HepG2 (cell line): ENCODE results near the gene C11orf71. TPM values are rescaled to one million over a fixed set of nuclear protein-coding genes. Genes with fewer than 3 reads are reported as not detected.
A peak's percentile ranks its signal among the peaks of the same experiment; 100 is the strongest.

Experiments
- DPF2 ChIP-seq: sonication (generic); formaldehyde crosslinking; IDR thresholded peaks from 2 replicates; pipeline ENCODE4 v1.4.0; 2020; ENCODE audit warnings: mild to moderate bottlenecking, low read depth, missing genetic modification reagents, borderline replicate concordance
- HNRNPUL1 ChIP-seq: fragments of 200-400 bp; formaldehyde crosslinking; IDR thresholded peaks from 2 replicates; pipeline ENCODE4 v1.6.1; 2017; ENCODE audit warnings: low read depth, mild to moderate bottlenecking, low read length, moderate library complexity
- ISL2 ChIP-seq: sonication (generic); formaldehyde crosslinking; IDR thresholded peaks from 2 replicates; pipeline ENCODE4 v1.5.0; 2020; ENCODE audit warnings: missing genetic modification reagents
- JUND ChIP-seq: sonication (generic); formaldehyde crosslinking; IDR thresholded peaks from 2 replicates; pipeline ENCODE4 v1.8.0; 2022; ENCODE audit warnings: mild to moderate bottlenecking, missing genetic modification reagents
- KLF16 ChIP-seq, 2 experiments: sonication (generic) in 1 of 2; formaldehyde crosslinking in 1 of 2; IDR thresholded peaks; 2 replicates each; pipeline versions ENCODE4 v1.6.1 to v1.8.0; 2016 to 2023; ENCODE audit warnings: missing genetic modification reagents in 2 of 2, missing compliant biosample characterization in 1 of 2
- MEIS1 ChIP-seq: sonication (generic); formaldehyde crosslinking; IDR thresholded peaks from 2 replicates; pipeline ENCODE4 v1.9.0; 2021; ENCODE audit warnings: mild to moderate bottlenecking, missing genetic modification reagents, moderate library complexity, borderline replicate concordance
- ZBTB7A ChIP-seq: sonication (generic); formaldehyde crosslinking; IDR thresholded peaks from 2 replicates; pipeline ENCODE4 v1.8.0; 2022; ENCODE audit warnings: mild to moderate bottlenecking, missing genetic modification reagents
- ZFP1 ChIP-seq: IDR thresholded peaks from 2 replicates; pipeline ENCODE4 v1.6.1; 2016
- ZFP36L1 ChIP-seq: sonication (generic); formaldehyde crosslinking; IDR thresholded peaks from 2 replicates; pipeline ENCODE4 v1.8.0; 2022; ENCODE audit warnings: mild to moderate bottlenecking, missing genetic modification reagents, moderate library complexity
- ZFY ChIP-seq: sonication (generic); formaldehyde crosslinking; IDR thresholded peaks from 2 replicates; pipeline ENCODE4 v1.4.0; 2020; ENCODE audit warnings: missing genetic modification reagents
- ZNF414 ChIP-seq: sonication (generic); formaldehyde crosslinking; IDR thresholded peaks from 2 replicates; pipeline ENCODE4 v1.5.0; 2020; ENCODE audit warnings: missing genetic modification reagents
- ZNF510 ChIP-seq: sonication (generic); formaldehyde crosslinking; IDR thresholded peaks from 2 replicates; pipeline ENCODE4 v1.4.0; 2020; ENCODE audit warnings: low read depth, mild to moderate bottlenecking, missing genetic modification reagents
- ZNF629 ChIP-seq: sonication (generic); formaldehyde crosslinking; conservative IDR thresholded peaks from 2 replicates; pipeline ENCODE4 v1.5.0; 2020; ENCODE audit warnings: missing genetic modification reagents
- polyA plus RNA-seq, 8 experiments: library from polyadenylated mRNA; depleted of rRNA in 3 of 8; stranded (reverse) in 7 of 8; unstranded in 1 of 8; fragments of >200 nt; fragmentation: Illumina TruSeq in 4 of 8; extraction: Trizol in 4 of 8; gene quantifications; 2 replicates each; pipeline versions ENCODE4 v1.2.1 to v1.2.3, GENCODE V29; 2011 to 2016; ENCODE audit warnings: low read depth in 4 of 8, missing spikeins in 1 of 8, mixed read lengths in 1 of 8; ENCODE audit not compliant: insufficient read depth in 1 of 8
- total RNA-seq, 5 experiments: library from RNA; depleted of rRNA; stranded (reverse); fragments of >200 nt; fragmentation: Illumina TruSeq; extraction: Trizol; gene quantifications; 2 replicates each; pipeline ENCODE4 v1.2.3, GENCODE V29; 2016; ENCODE audit warnings: low read depth in 1 of 5
- TF ChIP-seq, protein P1 (sequence below): sonication (generic); formaldehyde crosslinking; IDR thresholded peaks from 2 replicates; pipeline ENCODE4 v1.8.1; 2022; ENCODE audit warnings: low read depth, mild to moderate bottlenecking, missing genetic modification reagents
- TF ChIP-seq, protein P2 (sequence below): sonication (generic); formaldehyde crosslinking; IDR thresholded peaks from 2 replicates; pipeline ENCODE4 v1.4.0; 2020; ENCODE audit warnings: missing genetic modification reagents
- TF ChIP-seq, protein P3 (sequence below): IDR thresholded peaks from 2 replicates; pipeline ENCODE4 v1.4.0; 2020; ENCODE audit warnings: mild to moderate bottlenecking, missing genetic modification reagents

The C11orf71 gene
- total and polyA plus RNA-seq, 2 of the 13 experiments (the other 11 are each of a cell fraction or from before 2014, with no cell fraction given): 7.1 to 7.8 TPM

- TF ChIP-seq DPF2 (CRISPR knock-in tag): no peak
- TF ChIP-seq ZFY (CRISPR knock-in tag): peak; percentile 98
- TF ChIP-seq MEIS1 (CRISPR knock-in tag): no peak
- TF ChIP-seq ZNF510: no peak; the same call in 1 of the 2 replicates
- TF ChIP-seq, protein P1, sequence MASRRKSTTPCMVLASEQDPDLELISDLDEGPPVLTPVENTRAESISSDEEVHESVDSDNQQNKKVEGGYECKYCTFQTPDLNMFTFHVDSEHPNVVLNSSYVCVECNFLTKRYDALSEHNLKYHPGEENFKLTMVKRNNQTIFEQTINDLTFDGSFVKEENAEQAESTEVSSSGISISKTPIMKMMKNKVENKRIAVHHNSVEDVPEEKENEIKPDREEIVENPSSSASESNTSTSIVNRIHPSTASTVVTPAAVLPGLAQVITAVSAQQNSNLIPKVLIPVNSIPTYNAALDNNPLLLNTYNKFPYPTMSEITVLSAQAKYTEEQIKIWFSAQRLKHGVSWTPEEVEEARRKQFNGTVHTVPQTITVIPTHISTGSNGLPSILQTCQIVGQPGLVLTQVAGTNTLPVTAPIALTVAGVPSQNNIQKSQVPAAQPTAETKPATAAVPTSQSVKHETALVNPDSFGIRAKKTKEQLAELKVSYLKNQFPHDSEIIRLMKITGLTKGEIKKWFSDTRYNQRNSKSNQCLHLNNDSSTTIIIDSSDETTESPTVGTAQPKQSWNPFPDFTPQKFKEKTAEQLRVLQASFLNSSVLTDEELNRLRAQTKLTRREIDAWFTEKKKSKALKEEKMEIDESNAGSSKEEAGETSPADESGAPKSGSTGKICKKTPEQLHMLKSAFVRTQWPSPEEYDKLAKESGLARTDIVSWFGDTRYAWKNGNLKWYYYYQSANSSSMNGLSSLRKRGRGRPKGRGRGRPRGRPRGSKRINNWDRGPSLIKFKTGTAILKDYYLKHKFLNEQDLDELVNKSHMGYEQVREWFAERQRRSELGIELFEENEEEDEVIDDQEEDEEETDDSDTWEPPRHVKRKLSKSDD (CRISPR knock-in tag): peak; percentile 50
- TF ChIP-seq ISL2 (CRISPR knock-in tag): peak; percentile 61
- no peak for TF ChIP-seq HNRNPUL1
- TF ChIP-seq ZFP1 (CRISPR knock-in tag): 0 out of 2 replicates have a peak, but pooled peaks have one; percentile 1
- TF ChIP-seq KLF16 (CRISPR knock-in tag; IDR thresholded peaks at IDR 0.05): peak in 1 of 2 experiments; percentile 61; a peak in 1 of 4 replicates
- no peak for TF ChIP-seq ZNF414 (CRISPR knock-in tag)
- TF ChIP-seq, protein P2, sequence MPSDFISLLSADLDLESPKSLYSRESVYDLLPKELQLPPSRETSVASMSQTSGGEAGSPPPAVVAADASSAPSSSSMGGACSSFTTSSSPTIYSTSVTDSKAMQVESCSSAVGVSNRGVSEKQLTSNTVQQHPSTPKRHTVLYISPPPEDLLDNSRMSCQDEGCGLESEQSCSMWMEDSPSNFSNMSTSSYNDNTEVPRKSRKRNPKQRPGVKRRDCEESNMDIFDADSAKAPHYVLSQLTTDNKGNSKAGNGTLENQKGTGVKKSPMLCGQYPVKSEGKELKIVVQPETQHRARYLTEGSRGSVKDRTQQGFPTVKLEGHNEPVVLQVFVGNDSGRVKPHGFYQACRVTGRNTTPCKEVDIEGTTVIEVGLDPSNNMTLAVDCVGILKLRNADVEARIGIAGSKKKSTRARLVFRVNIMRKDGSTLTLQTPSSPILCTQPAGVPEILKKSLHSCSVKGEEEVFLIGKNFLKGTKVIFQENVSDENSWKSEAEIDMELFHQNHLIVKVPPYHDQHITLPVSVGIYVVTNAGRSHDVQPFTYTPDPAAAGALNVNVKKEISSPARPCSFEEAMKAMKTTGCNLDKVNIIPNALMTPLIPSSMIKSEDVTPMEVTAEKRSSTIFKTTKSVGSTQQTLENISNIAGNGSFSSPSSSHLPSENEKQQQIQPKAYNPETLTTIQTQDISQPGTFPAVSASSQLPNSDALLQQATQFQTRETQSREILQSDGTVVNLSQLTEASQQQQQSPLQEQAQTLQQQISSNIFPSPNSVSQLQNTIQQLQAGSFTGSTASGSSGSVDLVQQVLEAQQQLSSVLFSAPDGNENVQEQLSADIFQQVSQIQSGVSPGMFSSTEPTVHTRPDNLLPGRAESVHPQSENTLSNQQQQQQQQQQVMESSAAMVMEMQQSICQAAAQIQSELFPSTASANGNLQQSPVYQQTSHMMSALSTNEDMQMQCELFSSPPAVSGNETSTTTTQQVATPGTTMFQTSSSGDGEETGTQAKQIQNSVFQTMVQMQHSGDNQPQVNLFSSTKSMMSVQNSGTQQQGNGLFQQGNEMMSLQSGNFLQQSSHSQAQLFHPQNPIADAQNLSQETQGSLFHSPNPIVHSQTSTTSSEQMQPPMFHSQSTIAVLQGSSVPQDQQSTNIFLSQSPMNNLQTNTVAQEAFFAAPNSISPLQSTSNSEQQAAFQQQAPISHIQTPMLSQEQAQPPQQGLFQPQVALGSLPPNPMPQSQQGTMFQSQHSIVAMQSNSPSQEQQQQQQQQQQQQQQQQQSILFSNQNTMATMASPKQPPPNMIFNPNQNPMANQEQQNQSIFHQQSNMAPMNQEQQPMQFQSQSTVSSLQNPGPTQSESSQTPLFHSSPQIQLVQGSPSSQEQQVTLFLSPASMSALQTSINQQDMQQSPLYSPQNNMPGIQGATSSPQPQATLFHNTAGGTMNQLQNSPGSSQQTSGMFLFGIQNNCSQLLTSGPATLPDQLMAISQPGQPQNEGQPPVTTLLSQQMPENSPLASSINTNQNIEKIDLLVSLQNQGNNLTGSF (CRISPR knock-in tag): peak; percentile 13; the same call in 1 of the 2 replicates
- TF ChIP-seq ZNF629: 0 out of 2 replicates have a peak, but pooled peaks have one; percentile 12
- TF ChIP-seq ZFP36L1 (CRISPR knock-in tag): 0 out of 2 replicates have a peak, but pooled peaks have one; percentile 42
- TF ChIP-seq, protein P3, sequence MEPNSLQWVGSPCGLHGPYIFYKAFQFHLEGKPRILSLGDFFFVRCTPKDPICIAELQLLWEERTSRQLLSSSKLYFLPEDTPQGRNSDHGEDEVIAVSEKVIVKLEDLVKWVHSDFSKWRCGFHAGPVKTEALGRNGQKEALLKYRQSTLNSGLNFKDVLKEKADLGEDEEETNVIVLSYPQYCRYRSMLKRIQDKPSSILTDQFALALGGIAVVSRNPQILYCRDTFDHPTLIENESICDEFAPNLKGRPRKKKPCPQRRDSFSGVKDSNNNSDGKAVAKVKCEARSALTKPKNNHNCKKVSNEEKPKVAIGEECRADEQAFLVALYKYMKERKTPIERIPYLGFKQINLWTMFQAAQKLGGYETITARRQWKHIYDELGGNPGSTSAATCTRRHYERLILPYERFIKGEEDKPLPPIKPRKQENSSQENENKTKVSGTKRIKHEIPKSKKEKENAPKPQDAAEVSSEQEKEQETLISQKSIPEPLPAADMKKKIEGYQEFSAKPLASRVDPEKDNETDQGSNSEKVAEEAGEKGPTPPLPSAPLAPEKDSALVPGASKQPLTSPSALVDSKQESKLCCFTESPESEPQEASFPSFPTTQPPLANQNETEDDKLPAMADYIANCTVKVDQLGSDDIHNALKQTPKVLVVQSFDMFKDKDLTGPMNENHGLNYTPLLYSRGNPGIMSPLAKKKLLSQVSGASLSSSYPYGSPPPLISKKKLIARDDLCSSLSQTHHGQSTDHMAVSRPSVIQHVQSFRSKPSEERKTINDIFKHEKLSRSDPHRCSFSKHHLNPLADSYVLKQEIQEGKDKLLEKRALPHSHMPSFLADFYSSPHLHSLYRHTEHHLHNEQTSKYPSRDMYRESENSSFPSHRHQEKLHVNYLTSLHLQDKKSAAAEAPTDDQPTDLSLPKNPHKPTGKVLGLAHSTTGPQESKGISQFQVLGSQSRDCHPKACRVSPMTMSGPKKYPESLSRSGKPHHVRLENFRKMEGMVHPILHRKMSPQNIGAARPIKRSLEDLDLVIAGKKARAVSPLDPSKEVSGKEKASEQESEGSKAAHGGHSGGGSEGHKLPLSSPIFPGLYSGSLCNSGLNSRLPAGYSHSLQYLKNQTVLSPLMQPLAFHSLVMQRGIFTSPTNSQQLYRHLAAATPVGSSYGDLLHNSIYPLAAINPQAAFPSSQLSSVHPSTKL (CRISPR knock-in tag): peak; percentile 49
- TF ChIP-seq ZBTB7A (CRISPR knock-in tag): no peak
- TF ChIP-seq JUND (CRISPR knock-in tag): peak; percentile 80; the same call in 1 of the 2 replicates
Observed at GRCh38 chr11:114400216-114400914, at the start of gene C11orf71, which contains the start of gene RBM7 (continued).
